ENCODE measurements around the gene RCN1.

DNA sequence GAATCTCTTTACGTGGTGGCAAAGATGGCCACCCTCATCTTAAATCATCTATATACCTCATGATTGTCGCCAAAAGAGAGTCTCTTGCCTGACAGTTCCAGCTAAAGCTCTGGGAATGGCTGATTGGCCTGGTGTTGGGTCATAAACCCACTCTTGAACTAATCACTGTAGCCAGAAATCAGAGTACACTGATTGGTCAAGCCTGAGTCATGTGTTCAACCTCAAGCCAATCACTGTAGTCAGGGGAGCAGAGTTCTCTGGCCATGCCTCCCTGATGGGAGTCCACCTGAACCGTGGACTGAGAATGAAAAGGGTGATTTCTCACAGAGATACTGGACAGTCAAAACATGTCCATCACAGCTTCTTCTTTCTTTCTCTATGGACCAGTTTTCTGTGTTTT is 45.8 kb downstream of the RCN1 start:
- TF ChIP-seq ZEB2 (tag by site-specific recombination; IDR thresholded peaks at IDR 0.05) (no peak), GFI1B (tag by site-specific recombination; IDR thresholded peaks at IDR 0.05) (no peak), ZNF660 (tag by site-specific recombination; IDR thresholded peaks at IDR 0.05) (no peak), ZNF214 (tag by site-specific recombination; IDR thresholded peaks at IDR 0.05; ENCODE audit: borderline replicate concordance) (no peak), HOXA7 (CRISPR knock-in tag; IDR thresholded peaks at IDR 0.05; ENCODE audit: borderline replicate concordance) (no peak), IKZF3 (tag by site-specific recombination; IDR thresholded peaks at IDR 0.05) (no peak), ZNF555 (tag by site-specific recombination; conservative IDR thresholded peaks at IDR 0.05) (no peak), ZBTB17 (tag by site-specific recombination; IDR thresholded peaks at IDR 0.05) (no peak), ZXDB (tag by site-specific recombination; IDR thresholded peaks at IDR 0.05) (no peak), ZNF324 (tag by site-specific recombination; IDR thresholded peaks at IDR 0.05) (no peak)
- TF ChIP-seq, protein P1, sequence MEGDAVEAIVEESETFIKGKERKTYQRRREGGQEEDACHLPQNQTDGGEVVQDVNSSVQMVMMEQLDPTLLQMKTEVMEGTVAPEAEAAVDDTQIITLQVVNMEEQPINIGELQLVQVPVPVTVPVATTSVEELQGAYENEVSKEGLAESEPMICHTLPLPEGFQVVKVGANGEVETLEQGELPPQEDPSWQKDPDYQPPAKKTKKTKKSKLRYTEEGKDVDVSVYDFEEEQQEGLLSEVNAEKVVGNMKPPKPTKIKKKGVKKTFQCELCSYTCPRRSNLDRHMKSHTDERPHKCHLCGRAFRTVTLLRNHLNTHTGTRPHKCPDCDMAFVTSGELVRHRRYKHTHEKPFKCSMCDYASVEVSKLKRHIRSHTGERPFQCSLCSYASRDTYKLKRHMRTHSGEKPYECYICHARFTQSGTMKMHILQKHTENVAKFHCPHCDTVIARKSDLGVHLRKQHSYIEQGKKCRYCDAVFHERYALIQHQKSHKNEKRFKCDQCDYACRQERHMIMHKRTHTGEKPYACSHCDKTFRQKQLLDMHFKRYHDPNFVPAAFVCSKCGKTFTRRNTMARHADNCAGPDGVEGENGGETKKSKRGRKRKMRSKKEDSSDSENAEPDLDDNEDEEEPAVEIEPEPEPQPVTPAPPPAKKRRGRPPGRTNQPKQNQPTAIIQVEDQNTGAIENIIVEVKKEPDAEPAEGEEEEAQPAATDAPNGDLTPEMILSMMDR (tag by site-specific recombination; IDR thresholded peaks at IDR 0.05): no peak
- TF ChIP-seq, protein P2, sequence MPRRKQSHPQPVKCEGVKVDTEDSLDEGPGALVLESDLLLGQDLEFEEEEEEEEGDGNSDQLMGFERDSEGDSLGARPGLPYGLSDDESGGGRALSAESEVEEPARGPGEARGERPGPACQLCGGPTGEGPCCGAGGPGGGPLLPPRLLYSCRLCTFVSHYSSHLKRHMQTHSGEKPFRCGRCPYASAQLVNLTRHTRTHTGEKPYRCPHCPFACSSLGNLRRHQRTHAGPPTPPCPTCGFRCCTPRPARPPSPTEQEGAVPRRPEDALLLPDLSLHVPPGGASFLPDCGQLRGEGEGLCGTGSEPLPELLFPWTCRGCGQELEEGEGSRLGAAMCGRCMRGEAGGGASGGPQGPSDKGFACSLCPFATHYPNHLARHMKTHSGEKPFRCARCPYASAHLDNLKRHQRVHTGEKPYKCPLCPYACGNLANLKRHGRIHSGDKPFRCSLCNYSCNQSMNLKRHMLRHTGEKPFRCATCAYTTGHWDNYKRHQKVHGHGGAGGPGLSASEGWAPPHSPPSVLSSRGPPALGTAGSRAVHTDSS (tag by site-specific recombination; IDR thresholded peaks at IDR 0.05): no peak
